Stimulated activated CD8-positive, alpha-beta memory T cell treated with anti-CD3 and anti-CD28 coated beads, Interleukin-4, amount 100 ng/mL, for 24 hours (primary cell): ENCODE results near the gene LNX1.
"Not testable (repeated sequence)": the region's sequence is repeated elsewhere in the genome, so short reads cannot be mapped to it uniquely, and the experiment has no call there.

Source experiments
- DNase-seq: peaks from one replicate; pipeline ENCODE4 v3.0.0-alpha.2; 2020; ENCODE audit warnings: low read depth

LNX1 gene

DNA sequence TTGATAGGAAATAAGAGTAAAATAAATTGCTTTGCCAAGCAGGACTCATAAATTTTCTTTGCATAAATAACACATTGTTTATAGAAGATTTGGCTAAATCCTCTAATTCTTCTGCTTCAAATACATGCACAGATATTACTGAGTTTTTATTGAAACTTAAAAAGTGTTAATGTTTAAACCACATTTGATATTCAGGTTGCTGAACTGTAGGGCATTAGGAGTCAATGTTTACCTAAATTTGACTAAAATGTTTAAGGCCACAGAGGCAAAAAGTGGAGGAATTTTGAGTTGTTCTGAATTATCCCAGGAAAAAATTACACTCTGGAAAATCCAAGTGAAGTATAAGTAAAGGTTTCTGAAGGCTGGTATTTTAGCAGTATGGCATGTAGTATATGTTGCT is 135.1 kb downstream of the LNX1 start:
- DNase-seq = no peak

DNA sequence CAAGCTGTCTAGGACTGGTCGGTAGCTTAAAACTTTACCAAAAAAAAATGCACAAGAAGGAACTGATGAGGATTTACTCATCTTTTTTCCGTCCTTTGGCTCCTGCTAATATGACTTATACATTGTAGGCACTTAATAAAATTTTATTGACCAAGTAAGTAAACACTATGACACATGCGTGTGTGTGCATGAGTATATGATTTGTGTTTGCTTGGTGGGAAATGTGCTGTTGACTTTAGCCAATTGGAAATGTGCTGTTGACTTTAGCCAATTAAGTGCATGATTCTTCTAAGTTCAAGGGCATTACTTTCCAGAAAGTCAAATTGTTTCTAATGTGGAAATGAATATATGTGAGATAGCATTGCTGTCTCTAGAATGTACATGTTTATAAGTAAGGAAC is 135.5 kb downstream of the LNX1 start:
- DNase-seq = no peak

DNA sequence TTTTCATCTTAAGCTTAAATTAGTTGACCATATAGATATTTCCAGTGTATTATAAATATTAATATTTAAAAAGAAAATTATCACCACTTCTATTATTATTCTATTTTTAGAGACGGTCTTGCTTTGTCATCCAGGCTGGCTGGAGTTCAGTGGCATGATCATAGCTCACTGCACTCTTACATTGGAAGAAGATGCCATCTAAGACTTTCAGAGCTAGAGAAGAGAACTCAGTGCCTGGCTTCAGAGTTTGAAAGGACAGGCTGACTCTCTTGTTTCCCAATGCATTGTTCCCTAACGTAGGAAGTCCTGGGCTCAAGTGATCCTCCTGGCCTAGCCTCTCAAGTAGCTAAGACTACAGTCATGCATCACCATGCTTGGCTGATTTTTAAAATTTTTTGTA is 137.9 kb downstream of the LNX1 start:
- no peak for DNase-seq

DNA sequence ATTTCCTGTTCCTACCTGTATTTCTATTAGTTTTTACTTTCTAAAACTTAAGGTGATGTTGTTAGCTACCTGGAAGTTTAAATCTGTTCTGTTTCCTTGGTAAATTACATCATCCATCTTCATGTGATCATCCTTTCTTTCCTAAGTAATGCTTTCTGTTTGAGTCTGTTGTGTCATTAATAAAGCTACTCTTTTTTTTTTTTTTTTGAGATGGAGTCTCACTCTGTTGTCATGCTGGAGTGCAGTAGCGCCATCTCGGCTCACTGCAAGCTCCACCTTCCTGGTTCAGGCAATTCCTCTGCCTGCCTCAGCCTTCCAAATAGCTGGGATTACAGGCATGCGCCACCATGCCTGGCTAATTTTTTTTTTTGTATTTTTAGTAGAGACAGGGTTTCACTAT is 140.5 kb downstream of the LNX1 start:
- DNase-seq = no peak

DNA sequence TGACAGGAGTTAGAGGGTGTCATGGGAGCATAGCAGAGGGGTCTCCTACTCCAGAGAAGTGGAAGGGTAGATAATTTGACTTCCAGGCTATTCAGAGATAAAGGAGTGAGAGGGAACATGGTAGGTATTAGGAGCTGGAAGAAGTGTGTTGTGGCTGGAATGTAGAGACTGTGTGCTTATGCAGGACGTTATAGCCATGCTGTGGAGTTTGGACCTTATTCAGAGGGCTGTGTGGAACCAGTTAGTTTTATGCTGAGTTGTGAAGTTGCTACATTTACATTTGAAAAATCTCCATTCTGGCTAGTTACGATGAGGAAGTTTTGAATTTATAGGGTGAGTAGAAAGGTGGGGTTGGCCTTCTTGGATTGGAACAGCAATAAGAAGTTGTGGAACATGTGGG is 146.3 kb downstream of the LNX1 start:
- no peak for DNase-seq

DNA sequence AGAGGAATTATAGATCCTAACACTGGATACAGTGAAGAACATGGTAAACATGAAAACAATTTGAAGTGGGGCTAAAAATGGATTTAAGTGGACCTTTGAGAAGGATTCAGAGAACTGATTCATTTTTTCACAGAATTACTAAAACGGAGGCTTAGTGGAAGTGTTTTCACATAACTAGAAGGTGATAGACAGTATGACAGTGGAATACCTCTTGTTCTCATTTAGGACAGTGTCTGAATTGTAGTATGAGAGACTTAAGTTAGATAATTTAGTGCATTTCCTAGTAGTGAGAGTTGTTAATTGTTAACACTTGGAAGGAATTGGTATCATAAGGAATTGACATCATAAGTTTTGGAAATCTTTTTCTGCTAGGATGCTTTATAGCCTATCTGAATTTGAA is 149.7 kb downstream of the LNX1 start:
- DNase-seq = no peak

DNA sequence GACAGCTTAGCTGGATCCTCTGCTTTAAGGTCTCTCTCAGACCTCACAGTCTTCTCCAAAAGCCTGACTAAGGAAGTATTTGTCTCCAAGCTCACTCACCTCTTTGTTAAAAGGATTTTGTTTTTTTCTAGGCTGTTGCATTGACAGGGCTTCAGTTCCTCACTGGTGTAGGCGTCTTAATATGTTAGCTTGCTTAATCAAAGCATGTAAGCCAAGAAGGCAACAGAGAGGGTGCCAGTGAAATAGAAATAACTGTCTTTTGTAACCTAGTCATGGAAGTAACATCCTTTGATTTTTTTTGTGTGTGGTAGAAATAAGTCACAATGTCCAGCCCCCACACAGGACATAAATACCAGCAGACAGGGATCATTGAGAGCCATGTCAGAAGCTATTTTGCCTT is 155.0 kb downstream of the LNX1 start:
- DNase-seq = no peak

DNA sequence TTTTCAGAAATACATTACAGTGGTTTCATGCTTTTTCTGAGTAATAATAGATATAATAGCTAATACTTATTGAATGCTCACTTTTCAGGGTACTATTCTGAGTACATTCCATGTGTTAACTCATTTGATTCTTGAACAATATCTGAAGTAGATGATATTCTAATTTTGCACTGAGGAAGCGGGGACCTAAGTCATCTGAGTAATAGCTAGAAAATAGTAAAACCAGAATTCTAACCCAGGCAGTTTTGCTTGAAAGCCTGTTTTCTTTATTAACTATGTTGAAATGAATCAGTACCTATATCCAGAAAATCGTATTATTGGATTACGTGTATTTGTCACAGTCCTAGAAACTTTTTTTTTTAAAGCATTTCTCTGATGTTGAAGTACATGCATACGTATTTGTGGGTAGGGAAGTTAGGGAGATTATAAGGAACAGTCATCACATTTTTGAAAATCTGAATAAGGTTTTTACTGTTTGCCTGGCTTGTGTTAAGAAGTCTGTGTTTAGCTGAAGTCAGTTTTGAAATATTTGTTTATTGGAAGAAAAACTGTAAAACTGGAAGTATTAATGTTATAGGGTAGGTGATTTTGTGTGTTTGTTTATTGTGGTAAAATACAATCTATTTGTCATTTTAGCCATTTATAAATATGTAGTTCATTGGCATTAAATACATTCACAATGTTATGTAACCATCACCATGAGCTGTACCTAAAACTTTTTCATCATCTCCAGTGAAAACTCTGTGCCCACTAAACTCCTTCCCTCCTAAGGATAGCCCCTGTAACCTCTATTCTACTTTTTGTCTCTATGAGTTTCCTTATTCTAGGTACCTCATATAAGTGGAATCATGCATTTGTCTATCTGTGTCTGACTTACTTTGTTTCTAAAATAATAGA is 158.5 kb downstream of the LNX1 start:
- DNase-seq = no peak

DNA sequence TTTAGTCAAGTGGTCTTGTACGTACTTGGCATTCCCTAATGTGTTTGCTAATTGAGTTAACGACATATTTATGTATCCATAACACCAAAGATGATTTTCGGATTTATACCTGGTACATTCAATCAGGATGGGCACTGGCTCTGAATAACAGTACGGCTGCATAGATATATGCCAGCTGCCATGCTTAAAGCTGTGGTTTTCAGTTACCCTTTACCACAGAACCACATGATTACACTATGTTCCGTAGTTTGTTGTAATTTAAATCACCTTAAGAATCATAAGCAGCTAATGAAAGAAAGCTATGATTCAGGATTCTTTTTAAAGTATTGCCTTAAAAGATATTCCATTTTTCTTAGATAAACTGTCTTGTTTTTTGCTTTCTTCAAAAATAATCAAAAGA is 160.2 kb downstream of the LNX1 start:
- DNase-seq = no peak

DNA sequence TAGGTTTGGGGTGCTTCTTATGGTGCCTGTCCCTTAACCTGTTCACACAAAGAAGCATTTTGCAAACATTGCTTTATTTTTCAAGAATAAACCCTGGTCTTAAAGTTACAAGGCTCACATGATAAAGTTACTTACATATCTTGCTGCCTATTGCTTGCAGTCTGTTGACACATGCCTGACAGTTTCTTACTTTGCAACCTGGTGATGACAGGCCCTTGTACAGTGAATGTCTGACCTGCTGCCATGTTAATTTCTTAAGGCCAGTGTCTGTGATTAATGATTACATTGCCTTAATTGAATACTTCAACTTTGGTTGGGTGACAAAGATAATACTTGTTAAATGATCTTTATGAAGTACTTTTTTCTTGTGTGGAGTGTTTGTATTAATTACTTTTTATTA is 163.9 kb downstream of the LNX1 start:
- DNase-seq = no peak

DNA sequence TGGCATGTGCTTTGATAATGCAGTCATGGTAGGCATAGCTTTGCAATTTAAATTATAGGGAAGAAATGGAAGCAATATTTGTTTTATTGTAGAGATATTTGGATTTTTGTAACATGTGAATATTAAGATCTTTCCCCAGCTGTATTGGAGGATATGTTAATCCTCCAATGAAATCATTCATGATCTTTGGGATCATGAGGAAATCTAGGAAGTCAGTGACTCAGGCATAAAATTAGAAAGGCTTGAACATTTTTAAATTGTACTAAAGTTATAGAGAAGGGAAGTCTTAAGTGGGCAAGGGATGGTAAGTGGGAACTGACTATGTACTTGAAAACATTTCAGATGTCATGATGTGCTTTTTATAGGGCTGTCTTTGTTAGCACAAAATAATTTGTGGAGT is 167.0 kb downstream of the LNX1 start:
- DNase-seq = no peak

DNA sequence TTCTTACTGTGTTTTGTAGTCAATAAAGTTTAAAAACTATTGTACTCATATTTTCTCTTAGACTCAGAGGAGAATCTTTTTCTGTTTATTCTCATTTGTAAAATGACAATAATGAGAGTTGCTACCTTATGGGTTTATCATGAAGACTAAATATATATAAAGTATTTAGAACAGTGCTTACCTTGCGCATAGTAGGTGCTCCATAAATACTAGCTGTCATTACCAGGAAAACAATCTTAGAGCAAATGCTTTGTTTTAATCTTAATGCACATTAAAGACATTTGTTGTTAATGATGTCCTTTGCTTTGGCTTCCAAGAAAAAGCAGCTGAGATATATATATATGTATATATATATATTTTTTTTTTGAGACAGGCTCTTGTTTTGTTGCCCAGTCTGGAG is 168.9 kb downstream of the LNX1 start:
- no peak for DNase-seq

DNA sequence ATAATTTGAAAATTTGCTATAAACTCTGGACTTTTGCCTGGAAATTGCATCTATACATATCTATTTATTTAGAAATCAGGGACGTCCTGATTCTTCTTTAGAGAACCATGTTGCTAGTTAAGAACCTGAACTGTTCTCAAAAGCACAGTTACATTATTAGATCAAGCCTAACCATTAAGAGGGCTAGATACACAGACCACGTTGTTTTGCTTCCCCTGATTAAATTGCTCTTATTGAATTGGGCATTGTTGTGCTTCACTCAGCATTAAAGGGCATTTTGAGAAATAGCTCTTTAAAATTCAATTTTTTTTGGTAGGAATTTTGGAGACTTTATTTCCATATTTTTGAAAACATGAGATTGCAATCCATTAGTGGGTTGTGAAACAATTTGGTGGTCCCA is 169.5 kb downstream of the LNX1 start:
- DNase-seq = no peak

DNA sequence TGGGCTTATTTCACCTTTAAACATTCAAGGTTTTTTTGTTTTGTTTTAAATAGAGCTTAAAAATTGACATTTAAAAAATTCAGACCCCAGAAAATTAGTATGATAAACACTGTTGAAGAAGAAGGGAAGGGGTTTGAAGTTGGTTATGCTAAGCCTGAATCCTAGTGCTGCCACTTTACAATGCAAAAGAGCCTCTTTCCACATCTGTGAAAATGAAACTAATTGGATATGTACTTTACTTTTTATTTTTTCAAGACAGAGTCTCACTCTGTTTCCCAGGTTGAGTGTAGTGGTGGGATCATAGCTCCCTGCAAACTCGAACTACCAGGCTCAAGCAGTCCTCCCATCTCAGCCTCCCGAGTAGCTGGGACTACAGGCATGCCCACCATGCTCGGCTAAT is 172.1 kb downstream of the LNX1 start:
- DNase-seq = no peak

DNA sequence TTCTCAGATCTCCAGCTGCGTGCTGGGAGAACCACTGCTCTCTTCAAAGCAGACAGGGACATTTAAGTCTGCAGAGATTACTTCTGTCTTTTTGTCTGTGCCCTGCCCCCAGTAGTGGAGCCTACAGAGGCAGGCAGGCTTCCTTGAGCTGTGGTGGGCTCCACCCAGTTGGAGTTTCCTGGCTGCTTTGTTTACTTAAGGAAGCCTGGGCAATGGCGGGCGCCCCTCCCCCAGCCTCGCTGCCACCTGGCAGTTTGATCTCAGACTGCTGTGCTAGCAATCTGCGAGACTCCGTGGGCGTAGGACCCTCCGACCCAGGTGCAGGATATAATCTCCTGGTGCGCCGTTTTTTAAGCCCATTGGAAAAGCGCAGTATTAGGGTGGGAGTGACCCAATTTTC is 181.8 kb downstream of the LNX1 start:
- not testable (repeated sequence) for DNase-seq
